Testis (tissue), 2 donors: ENCODE results near the gene PTGIS.

ENCODE experiments used
- CTCF ChIP-seq, 3 experiments: fragments of 450-650 bp in 2 of 3; fragments of 200-600 bp in 1 of 3; sonication (generic) in 1 of 3; IDR thresholded peaks; one replicate each; pipeline ENCODE4 v1.5.1; 2016 to 2019; ENCODE audit warnings: antibody characterized with exemption in 3 of 3, mild to moderate bottlenecking in 2 of 3, moderate library complexity in 1 of 3
- POLR2A ChIP-seq: fragments of 450-650 bp; IDR thresholded peaks from one replicate; pipeline ENCODE4 v1.6.1; 2017; ENCODE audit warnings: antibody characterized with exemption, mild to moderate bottlenecking, moderate library complexity

- TF ChIP-seq CTCF (IDR thresholded peaks at IDR 0.05) = no peak
- TF ChIP-seq POLR2A = no peak
These were observed 26.4 kb upstream of the PTGIS start for GRCh38 chr20:49594143-49594930.
